GM12872 (cell line): ENCODE data around the gene APBA1.
A peak's percentile ranks its signal among the peaks of the same experiment; 100 is the strongest.

Experiments used
- TF ChIP-seq, protein P1 (sequence below): IDR thresholded peaks from 3 replicates; pipeline ENCODE4 v1.5.1; 2011; ENCODE audit warnings: low read depth, mild to moderate bottlenecking, low read length, moderate library complexity; ENCODE audit not compliant: insufficient read depth

Gene APBA1

DNA sequence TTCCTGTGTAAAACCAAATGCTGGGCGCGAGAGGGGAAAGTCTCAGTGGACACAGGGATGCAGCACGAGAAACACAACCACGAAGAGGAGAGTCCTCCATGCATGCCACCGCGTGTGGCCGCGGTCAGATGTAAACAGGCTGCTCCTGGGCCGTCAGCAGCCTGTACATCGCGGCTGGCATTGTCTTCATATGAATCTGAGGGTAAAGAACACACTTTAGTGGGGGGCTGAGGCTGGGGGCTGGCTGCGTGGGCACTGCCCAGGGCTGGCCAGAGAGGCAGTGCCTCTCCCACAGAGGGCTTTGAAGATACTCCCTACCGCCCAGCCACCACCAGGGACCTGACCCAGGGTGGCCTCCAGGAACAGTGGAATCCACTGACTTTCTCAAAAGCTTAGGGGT is 241.0 kb downstream of the APBA1 start:
- TF ChIP-seq, protein P1, sequence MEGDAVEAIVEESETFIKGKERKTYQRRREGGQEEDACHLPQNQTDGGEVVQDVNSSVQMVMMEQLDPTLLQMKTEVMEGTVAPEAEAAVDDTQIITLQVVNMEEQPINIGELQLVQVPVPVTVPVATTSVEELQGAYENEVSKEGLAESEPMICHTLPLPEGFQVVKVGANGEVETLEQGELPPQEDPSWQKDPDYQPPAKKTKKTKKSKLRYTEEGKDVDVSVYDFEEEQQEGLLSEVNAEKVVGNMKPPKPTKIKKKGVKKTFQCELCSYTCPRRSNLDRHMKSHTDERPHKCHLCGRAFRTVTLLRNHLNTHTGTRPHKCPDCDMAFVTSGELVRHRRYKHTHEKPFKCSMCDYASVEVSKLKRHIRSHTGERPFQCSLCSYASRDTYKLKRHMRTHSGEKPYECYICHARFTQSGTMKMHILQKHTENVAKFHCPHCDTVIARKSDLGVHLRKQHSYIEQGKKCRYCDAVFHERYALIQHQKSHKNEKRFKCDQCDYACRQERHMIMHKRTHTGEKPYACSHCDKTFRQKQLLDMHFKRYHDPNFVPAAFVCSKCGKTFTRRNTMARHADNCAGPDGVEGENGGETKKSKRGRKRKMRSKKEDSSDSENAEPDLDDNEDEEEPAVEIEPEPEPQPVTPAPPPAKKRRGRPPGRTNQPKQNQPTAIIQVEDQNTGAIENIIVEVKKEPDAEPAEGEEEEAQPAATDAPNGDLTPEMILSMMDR = no peak

DNA sequence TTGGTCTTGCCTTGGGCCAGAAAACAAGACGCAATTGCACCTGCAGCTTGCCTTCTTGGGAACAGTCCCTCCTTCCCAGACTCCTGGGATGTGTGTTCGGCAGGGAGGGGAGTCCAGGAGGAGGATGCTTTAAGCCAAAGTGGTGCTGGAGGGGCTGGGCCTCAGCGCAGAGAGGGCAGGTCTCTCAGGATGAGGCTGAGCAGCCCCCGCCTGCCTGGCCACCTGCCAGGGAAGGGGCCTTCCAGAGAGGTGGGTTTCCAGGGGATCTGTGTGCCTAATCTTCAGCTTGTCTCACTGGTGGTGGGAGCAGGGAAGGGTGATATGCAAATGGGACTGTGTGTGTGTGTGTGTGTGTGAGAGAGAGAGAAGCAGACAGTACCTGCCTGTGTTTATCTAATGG is 242.0 kb downstream of the APBA1 start:
- TF ChIP-seq, protein P1 = no peak

DNA sequence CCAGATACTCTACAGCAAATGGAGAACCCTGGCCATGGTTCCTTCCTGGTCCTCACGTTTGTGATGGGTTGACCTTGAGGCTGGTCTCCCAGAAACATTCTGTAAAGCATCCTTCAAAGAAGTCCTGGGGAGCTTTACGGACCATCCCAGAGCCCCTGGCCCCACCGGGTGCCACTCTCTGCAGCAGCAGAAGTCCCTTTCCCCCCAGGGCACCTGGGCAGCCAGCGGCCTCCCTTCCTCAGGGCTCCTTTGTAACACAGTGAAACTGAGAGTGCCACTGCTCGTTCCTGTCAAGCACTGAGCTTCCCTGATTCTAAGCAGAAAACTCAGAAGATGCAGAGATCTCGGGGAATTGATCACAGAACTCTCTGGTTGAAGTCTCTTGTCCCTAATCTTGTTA is 242.9 kb downstream of the APBA1 start:
- TF ChIP-seq, protein P1 = no peak

DNA sequence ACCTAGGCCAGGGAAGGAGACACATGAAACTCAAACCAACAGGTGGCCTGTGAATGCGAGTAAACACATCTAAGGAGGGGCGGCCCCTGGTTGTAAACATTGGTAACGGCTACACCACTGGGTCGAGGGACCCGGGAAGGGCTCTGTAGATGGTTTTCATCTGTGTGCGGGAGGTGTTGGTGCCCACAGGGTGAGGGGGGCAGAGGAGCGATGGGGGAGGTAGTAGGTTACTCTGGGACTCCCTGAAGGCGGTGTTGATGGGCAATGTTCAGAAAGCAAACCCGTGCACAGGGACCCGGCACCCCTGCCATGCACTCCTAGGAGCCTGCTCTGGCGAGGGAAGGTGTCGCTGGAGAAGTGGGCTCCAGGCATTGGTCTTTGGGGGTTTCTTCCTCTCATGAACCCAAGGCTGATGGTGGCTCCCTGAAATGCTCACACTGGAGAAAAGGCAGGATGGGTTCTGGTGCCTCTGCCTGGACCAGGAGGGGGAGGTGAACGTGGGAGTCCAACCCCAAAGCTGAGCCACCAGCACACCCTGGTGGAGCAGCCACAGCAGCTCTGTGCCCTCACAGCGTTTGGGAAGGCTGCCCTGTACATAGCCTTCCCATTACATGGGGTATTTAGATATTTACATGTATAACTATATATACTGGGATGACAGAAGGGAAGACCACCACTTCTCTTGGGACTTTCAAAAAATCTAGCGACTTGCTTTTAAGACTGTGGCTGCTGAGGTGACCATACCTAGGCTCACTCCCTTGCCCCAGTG is 244.0 kb downstream of the APBA1 start:
- TF ChIP-seq, protein P1 = no peak

DNA sequence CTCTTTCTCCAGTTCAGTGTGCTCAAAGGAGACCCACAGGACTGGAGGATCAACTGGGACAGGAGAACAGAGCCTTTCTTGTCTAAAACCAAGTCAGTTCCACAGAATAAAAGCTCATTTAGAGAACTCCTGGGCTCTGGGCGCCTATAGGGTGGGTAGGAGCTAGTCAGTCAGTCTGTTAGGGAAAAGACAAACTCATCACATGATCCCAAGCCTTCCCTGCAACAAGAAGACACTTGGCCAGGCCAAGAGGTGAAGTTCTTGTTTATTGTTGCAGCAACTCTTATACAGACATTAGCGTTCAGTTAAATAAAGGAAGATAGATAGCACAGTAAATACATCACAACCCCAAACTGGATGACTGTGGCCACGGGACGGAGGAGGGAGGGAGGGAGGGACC is 244.9 kb downstream of the APBA1 start:
- TF ChIP-seq, protein P1 = no peak

DNA sequence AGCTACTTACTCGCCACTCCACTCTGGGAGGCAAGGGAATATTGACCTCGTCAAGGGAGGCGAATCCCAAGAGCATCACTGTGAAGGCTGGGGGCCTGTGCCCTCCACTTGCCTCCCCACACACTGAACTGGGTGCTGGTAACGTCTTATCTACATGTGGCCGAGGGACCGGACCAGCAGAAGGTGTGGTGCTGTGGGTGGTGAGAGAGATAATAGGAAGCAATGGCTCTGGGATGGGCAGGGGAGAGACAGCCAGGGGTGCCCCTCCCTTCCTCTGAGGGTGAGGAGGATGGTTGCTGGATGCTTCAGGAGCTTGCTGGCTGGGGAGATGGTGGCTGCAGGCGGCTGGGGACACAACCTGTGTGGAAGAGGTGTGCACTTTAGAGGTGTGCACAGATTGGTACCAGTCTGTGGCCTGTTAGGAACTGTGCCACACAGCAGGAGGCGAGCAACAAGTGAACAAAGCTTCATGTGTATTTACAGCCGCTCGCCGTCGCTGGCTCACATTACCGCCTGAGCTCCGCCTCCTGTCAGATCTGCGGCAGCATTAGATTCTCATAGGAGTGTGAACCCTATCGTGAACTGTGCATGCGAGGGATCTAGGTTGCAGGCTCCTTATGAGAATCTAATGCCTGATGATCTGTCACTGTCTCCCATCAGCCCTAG is 246.9 kb downstream of the APBA1 start:
- TF ChIP-seq, protein P1 = no peak

DNA sequence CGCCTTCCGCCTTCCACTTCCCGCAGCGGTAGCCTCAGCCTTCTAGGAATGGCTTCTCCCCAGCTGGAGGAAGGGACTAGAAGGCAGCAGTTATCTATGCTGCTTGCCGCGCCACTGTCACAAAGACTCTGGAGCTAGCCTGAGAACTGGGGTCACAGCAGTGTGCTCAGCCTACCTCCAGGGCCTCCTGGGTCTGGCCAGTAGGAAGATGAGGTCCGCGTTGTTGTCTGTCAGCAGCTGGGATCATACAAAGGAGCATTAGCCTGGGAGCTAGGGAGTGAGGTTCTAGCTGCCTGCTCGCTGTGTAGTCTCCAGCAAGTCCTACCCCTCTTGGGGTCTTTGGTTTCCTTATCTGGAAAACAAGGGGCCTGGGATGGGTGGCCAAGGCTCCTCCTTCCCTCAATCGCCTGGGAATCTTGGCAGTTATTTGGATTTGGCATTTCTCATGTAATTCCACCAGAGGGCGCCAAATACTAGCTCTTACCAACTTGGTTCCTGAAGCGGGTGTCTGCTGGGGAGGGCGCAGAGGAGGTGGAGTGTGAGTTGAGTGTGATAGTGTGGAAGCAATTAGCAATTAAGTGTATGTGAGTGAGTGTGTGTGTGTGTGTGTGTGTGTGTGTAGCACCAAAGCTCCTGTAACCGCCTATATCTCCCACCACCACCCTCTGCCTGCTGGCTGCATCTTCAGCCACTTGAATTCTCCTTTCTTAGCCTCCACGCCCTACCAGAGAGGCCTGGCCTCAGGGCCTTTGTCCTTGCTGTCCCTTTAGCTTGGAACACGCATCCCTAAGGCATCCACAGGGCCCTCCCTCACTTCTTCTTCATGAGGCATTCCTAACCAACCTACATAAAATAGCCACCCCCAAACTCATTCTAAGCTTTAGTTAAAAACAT is 250.0 kb downstream of the APBA1 start:
- TF ChIP-seq, protein P1 = peak; percentile 72
